ENCODE measurements around the gene AKT2.

DNA sequence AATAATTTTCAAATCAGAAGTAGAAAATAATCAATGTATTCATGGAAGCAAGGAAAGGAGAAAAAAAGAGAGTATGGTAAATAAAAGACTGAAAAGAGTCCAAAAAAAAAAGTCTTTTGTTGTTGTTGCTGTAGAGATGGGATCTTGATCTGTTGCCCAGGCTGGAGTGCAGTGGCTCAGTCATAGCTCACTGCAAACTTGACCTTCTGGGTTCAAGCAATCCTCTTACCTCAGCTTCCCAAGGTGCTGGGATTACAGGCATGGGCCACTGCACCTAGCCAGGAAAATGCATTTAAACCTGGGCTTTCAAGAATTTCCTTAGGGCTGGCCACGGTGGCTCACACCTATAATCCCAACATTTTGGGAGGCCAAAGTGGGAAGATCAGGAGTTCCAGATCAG lies 100.9 kb downstream of the AKT2 start:
- TF ChIP-seq, protein P1, sequence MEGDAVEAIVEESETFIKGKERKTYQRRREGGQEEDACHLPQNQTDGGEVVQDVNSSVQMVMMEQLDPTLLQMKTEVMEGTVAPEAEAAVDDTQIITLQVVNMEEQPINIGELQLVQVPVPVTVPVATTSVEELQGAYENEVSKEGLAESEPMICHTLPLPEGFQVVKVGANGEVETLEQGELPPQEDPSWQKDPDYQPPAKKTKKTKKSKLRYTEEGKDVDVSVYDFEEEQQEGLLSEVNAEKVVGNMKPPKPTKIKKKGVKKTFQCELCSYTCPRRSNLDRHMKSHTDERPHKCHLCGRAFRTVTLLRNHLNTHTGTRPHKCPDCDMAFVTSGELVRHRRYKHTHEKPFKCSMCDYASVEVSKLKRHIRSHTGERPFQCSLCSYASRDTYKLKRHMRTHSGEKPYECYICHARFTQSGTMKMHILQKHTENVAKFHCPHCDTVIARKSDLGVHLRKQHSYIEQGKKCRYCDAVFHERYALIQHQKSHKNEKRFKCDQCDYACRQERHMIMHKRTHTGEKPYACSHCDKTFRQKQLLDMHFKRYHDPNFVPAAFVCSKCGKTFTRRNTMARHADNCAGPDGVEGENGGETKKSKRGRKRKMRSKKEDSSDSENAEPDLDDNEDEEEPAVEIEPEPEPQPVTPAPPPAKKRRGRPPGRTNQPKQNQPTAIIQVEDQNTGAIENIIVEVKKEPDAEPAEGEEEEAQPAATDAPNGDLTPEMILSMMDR (IDR thresholded peaks at IDR 0.05; ENCODE audit: low read length), result no peak
- TF ChIP-seq EZH2 (optimal IDR thresholded peaks at IDR 0.05; ENCODE audit: low read depth, low read length) (no peak), EZH2phosphoT487 (IDR thresholded peaks at IDR 0.05; ENCODE audit: low read length) (no peak)

Measured in MM.1S (cell line).